DMS 273 (cell line): ENCODE data around the gene NDUFS8.

ENCODE experiments used
- DNase-seq: peaks from one replicate; lab custom pipeline; 2025; ENCODE audit not compliant: unreplicated experiment; lab: John Stamatoyannopoulos, UW

NDUFS8 gene

DNA sequence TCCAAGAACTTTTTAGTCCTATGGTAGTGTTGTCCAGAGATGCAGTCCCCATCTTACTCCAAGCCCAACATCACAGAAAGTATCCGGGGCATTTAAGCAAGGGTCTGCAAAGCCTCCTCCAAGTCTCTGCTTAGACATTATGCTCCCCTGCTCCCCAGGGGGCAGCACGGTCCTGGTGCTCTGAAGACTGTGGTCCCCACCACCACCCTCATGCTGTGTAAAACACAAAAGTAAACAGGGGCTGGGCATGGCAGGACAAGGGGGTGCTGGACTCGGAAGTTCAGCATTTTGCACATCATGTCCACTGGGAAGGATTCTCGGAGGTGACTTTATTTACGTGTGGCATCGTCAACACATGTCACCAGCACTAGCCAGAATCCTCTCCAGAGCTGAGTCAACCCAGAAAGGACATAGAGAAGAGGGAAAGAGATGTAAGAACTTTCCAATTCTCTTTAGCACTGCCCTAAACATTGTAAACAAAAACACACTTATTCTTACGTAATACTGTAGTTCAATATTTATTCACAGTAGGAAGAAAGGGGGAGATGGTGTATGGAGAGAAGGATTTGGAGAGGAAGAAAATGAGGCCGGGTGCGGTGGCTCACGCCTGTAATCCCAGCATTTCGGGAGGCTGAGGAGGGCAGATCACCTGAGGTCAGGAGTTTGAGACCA lies 46.0 kb downstream of the NDUFS8 start:
- no peak for DNase-seq

DNA sequence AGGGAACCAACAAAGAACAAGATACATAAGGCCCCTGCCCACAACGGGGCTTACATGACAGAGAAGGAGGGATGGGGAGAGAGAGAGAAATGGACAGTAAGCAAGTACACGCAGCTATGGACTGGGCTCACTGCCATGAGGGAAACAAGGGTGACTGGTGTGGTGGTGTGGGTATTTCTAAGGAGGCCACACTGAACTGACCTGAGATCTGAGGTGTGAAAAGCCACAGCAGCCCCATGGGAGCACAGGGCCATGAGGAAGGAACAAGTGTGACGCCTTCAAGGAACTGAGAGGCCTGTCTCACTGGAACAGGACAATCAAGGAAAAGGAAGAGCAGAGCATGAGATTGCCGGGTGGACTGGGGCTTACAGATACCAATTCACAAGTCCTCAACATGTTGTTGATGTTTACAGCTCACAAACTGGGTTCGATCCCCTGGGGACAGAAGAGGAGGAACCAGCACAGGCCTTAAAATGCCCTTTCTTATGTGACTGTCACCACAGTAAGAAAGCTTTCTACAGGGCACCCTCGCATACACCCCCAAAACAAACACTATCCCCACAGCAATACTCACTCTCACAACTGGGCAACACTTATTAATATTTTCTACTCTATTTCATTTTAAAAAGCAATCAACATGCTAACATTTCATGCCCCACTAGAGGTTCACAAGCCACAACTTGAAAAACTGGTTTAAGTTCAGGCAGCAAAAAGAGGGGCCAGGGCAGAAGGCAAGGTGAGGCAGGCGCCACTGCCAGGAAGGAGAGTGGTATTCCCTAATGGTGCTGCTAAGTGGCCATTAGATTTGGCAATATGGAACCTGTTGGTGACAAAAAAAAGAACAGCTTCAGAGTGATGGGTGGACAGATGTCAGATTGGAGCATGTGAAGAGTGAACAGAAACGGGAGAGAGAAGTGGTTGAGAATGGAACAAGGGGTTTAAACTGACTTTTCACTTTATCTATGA lies 47.4 kb downstream of the NDUFS8 start:
- DNase-seq, result no peak

DNA sequence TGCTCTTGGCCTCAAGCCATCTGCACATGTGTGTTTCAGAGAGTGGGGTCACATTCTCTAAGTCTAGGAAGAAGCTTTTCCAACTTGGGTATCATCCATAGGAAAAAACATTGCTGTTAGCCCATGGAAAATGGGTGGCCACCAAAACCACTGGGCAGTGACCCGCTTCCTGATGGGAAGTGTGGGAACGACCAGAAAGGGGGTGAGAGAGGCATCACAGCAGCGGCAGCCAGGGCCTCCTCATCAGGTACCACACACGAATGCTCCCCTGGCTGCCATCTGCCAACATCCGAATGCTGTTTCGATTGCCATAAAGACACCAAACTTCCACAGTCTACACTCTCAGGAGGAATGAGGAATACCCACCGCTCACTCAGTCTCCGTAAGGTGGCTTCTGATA lies 50.4 kb downstream of the NDUFS8 start:
- DNase-seq, result no peak

DNA sequence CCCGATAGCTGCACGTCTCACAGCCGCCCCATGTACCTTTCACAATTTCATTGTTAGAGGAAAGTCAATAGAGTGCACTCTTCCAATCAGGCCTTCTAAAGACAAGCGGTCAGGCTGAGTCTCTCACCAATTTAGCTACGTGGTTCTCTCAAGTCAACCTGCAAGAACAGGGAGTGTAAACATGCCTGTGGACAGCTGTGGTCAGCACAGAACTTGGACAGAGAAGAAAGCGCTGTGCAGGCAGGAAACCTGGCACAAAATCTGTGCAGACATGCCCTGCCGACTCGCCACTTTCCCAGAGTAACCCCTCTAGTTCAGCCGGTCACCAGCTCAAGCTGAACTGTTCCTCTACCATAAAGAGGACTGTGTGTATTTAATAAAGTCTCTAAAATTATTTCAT lies 51.2 kb downstream of the NDUFS8 start:
- DNase-seq, result no peak

DNA sequence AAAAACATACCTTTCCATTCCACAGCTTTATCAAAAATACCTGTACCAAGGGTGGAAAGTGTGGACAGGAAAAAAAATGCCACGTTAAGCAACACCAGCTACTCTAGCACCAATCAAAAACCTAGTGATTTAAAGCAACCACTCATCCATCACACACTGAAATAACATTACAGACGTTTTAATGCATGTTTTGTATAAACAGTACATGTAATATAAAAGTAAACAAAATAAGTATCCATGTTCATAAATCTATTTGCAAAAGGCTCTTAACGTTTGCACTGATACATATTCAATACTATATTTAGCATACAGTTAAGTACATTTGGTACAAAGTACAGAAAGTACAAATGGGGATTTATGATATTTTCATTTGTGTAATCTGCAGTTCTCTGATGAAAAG lies 52.0 kb downstream of the NDUFS8 start:
- DNase-seq, result no peak

DNA sequence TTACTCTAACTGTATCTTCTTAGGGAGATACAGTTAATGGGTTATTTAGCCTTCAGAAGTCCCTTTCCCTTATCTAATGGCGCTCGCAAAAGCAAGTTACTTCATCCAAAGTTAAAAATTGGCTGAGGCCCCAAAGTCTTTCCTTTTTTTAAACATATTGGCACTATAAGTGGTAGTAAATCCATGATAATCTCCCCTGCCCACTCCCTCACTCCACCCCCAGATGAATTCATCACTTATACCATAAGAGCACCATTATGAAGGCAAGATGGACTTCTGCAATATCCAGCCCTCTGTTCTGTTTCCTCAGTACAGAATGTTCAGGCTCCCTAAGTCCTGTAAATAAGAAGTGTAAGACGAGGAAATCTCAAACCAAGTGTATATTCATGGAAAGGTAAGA lies 53.0 kb downstream of the NDUFS8 start:
- no peak for DNase-seq
